ENCODE data around the gene MAGI2.

Gene MAGI2

GRCh38 chr7:79361214-79361613 lies 92.3 kb downstream of the MAGI2 start:
- DNase-seq, result no peak

DNA sequence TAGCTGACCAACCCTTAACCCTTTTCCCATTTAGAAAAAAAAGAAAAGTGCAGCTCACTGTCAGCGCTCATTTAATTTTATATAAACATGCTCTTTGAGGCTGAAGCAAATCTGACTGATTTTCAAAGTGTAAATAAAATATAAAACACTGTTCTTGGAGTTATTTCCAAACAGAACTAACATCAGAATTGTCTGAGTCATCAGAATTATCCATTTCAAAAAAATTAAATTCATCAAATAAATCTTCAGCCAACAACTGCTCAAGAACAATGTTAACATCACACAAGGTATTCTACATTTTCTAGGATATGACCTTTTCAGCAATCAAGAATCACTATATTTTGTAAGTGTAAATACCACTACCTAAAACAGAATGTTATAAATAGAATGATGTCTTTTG lies 93.6 kb downstream of the MAGI2 start:
- no peak for DNase-seq

DNA sequence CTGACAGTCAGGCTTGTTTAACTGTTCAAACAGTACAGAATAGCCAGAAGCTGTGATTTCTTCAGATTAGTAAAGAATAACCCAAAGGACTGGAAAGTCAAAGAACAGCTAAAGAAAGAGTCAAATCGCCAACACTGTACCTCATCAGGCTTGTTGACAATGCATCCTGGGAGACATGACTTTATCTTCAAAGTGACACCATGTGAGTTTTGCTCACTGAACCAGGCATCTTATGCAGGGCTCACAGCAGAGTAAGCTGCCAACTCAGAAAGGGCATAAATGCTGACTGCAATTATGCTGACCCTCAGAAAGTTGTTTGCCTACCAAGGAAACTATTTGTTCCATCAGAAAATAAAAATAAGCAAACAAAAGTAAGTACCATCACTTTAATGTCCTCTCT lies 96.4 kb downstream of the MAGI2 start:
- no peak for DNase-seq

GRCh38 chr7:79353720-79354468 lies 99.6 kb downstream of the MAGI2 start:
- DNase-seq, result no peak

DNA sequence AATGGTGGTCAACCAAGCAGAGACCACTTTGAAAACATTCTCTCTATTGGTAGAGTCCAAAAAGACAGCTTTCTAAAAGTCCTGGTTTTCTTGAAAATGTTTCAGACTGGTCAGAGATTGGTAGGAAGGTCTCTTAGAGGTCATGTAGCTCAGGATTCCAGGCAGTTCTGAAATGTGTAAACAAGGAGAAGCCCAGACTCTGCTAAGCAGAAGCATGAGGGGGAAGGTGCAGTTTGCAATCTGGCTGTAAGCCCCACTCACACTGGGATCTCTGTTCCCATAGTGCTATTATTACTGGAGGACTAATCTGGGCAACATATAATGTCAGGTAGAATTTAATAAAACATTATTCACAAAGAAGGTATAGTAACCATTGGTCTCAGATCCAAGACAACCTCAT lies 101.1 kb downstream of the MAGI2 start:
- no peak for DNase-seq

DNA sequence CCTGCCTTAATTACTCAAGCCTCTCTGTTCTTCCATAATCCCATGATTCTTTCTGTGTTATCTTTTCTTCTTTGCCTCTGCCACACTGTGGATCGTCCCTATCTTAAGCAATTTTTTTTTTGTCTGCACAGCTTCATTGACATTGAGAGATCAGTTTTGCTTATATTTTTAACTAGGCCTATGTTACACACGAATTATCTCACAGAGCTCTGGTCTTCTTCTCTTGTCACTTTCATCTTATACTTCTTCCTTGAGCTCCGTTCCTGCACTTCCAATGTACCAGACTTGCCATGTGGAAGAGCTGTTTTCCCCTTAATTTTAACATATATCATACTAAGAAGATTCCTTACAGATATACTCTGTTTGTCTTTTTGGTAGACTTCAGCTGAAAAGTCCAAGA lies 106.1 kb downstream of the MAGI2 start:
- DNase-seq, result no peak

DNA sequence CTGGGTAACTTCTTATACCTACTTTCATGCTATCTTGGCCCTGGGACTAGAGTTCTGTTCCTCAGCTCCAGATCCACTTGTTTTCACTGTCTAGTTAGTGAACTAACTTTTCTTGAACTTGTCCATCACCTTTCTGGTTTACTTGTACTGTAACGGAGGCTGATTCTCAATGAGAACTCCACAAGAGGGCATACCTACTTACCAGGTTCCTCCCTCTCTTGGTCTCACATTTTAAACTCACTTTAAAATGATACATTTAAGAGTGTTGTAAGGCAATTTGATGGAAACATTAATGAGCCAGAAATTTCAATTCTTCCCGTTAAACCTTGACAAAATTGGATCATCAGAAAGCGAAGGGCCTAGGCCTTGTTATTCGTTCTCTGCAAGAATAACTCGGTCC lies 111.6 kb downstream of the MAGI2 start:
- no peak for DNase-seq

- DNase-seq, result no peak
These were observed 113.3 kb downstream of the MAGI2 start for GRCh38 chr7:79340212-79340611.

- DNase-seq, result no peak
These were observed 114.1 kb downstream of the MAGI2 start for GRCh38 chr7:79339208-79339925.

DNA sequence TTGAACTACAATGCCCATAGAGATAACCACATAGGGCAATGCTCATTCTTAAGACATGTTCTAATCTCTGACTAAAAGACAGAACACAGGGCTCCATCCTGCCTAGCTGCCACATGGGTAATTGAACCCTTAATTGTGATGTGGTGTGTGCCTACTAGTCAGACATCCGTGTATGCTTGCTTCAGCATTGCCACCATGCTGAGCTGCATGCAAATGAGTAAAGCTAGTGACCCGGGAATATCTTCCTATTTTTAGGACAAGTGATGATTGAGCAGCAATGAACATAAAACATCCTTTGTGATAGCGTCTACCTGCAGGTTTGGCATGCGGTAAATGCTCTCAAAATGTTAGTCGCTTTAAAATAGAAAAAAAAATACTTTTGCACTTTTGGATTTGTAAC lies 115.8 kb downstream of the MAGI2 start:
- DNase-seq, result no peak

DNA sequence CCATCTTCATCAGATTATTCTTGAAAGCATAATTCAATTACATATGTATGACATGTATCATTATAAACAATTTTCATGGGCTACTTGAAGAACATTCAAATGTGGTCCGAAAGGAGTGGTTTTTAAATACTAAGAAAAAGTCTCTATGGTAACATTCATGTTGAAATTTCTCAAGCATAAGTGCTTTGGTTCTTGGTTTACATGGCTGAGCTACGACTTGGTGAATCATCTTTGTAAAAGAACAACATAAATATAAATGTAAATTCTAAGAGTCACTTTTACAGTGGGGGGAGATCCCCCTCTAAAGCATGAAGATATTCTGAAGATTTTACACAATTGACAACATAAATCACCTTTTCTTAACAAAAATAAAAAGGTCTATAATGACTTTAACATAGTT lies 118.6 kb downstream of the MAGI2 start:
- DNase-seq, result no peak

DNA sequence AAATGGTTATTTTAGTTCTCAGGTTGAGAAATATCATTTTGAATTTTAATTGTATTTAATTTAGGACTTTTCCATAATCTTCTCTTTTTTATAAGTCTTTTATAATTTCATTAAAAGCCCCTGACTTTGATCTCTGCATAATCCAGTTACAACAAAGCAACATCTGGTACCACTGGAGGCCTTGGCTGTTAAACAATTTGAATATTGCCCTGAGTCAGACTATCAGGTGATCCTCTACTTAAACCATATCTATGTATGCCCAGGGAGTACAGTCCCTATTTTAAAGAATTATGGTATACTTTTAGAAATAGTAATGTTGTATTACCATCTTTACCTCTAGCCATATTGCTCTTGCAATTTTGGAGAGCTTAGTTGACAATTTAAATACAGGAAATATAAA lies 119.1 kb downstream of the MAGI2 start:
- DNase-seq, result no peak

DNA sequence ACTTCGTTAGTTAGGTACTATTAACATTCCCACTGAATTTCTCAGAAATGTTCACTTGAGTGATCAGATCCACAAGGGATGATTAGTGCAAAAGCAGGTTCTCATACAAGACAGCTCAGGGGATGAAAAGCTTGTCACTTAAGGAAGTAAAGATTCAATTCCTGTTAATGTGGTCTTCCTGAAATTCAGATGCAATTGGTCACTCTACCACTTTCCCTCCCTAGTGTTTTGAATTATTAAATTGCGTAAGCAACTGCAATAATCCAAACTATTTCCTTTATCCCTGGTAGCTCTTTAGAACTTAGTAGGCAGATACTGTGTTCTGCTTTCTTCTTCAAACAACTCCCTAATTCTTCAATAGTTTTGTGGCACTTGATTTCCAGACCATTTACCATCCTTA lies 121.4 kb downstream of the MAGI2 start:
- no peak for DNase-seq

DNA sequence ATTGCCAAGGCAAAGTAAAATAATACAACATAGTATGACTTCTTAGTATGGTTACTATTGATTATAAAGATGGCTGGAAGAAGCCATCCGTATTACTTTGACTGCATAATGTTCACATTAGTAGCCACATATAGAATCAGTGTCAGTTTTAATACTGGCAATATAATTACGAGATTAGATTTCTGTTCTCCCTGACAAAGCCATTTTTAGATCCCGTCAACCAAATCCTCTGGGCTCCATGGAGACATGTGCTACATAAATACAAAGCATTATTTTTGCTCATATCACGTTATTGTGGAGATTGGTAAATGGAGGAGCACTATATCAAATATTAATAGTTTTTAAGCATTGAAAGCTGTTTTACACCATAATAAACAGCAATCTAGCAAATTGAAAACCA lies 124.0 kb downstream of the MAGI2 start:
- no peak for DNase-seq

GRCh38 chr7:79320741-79321473 lies 132.6 kb downstream of the MAGI2 start:
- DNase-seq, result no peak

DNA sequence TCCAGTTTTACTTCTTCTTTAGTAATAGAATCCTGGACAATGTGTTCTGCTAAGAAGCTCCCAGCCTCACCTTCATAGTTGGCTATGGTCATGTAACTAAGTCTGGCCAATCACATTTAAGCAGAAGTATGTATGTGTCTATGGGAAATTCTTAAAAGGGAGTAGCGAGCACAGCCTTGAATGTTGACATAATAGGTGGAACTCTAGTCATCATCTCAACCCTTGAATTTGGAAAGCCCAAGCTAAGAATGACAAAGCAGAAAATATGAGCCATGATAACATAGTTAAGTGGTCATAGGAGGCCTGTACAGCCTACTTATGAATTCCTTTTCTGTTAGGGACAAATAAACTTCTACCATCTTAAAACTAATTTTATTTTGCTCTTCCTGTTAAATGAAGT lies 134.1 kb downstream of the MAGI2 start:
- DNase-seq, result no peak

DNA sequence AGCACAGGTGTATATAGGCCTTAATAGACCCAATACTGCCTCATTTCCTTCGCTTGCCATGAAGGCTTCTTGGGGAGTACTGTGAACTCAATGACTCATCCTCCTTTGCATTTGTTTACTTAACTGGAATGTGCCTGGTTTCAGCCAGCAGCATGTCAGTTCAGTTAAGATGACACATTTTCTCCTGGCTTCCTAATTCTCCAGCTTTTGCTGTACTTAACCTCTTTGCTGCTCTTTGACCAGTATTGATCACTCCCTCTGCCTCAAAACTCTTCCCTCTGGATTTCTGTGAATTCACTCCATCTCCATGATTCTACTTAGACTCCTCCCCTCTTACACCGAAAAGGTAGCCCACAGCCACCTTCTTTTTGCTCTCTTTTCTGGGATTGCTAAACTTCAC lies 135.7 kb downstream of the MAGI2 start:
- no peak for DNase-seq

DNA sequence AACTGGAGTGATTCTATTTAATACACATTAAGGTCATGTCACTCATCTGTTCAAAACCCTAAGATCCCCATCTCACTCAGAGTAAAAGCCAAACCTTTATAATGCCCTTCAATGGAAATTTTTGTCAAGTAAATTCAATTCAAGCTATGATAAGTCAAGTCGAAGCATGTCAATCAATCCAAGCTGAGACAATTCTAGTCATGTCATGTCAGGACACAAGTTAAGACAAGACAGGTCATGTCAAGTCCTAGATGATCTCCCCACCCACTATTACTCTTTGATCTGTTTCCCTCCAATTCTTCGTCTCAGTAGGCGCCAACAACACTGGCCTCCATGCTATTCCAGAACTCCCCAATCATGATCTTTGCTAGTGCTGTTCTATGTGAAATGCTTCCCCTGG lies 141.4 kb downstream of the MAGI2 start:
- DNase-seq, result no peak

DNA sequence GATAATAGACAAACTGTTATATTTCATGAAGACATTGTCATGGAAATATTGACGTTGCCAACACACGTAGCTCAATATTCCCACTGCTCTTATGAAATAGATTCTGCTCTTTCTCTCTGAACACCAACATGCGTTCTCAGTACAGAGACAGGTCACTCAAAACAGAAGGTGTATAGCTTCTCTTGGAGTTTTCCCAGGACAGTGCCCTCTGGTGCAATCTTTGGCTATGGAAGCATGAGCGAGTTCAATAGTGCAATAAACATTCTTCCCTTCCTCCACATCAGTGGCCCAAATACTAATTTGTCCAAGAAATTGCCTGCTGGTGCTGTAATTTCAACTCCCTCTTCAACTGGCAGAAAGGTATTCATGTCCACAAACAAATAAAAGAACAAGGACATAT lies 145.3 kb downstream of the MAGI2 start:
- no peak for DNase-seq

GRCh38 chr7:79307376-79307775 lies 146.1 kb downstream of the MAGI2 start:
- no peak for DNase-seq

GRCh38 chr7:79304711-79305110 lies 148.8 kb downstream of the MAGI2 start:
- DNase-seq, result no peak

- DNase-seq, result no peak
These were observed 151.2 kb downstream of the MAGI2 start for GRCh38 chr7:79302293-79302692.

GRCh38 chr7:79301419-79301818 lies 152.0 kb downstream of the MAGI2 start:
- DNase-seq, result no peak

- no peak for DNase-seq
These were observed 152.9 kb downstream of the MAGI2 start for GRCh38 chr7:79300573-79300972.

Measured in CD4-positive, alpha-beta T cell treated with Interferon alpha-2 for 1 hour (primary cell).